ENCODE results near the gene MED13L.

GRCh38 chr12:116133636-116134214 lies 143.8 kb downstream of the MED13L start:
- TF ChIP-seq SUZ12 (IDR thresholded peaks at IDR 0.05; ENCODE audit: extremely low read depth, insufficient read depth, insufficient read length) (no peak), YY1 (IDR thresholded peaks at IDR 0.05; ENCODE audit: insufficient read depth, insufficient read length) (no peak)

All from NT2/D1 (cell line).